Heart right ventricle (tissue), 16 donors: Measurements from ENCODE around the gene MAGI2. TPM values are rescaled to one million over a fixed set of nuclear protein-coding genes. Genes with fewer than 3 reads are reported as not detected.

Source experiments
- ATAC-seq, 8 donors: fragments of 200-7000 bp; cut with Tn5 transposase; one replicate each; pipeline ENCODE4 v1.9.1; 2020; ENCODE audit warnings: mild to moderate bottlenecking in 8 of 8, moderate library complexity in 8 of 8, moderate number of reproducible peaks in 1 of 8
- DNase-seq, 2 donors: peaks; one replicate each; pipeline ENCODE4 v3.0.0-alpha.2; 2020
- H3K27ac ChIP-seq, 10 donors: fragments of 200-600 bp; sonication (generic) in 2 of 10; one replicate each; pipeline versions ENCODE4 v1.5.0 to v1.8.0; 2020 to 2022; ENCODE audit warnings: mild to moderate bottlenecking in 3 of 10
- H3K27me3 ChIP-seq, 7 donors: fragments of 200-600 bp; one replicate each; pipeline ENCODE4 v1.8.0; 2021 to 2022; ENCODE audit warnings: mild to moderate bottlenecking in 2 of 7
- H3K36me3 ChIP-seq, 9 donors: fragments of 200-600 bp; sonication (generic) in 1 of 9; one replicate each; pipeline versions ENCODE4 v1.5.0 to v1.8.0; 2020 to 2022; ENCODE audit warnings: mild to moderate bottlenecking in 2 of 9
- H3K4me1 ChIP-seq, 9 donors: fragments of 200-600 bp; sonication (generic) in 1 of 9; one replicate each; pipeline versions ENCODE4 v1.5.0 to v1.8.0; 2020 to 2022; ENCODE audit warnings: mild to moderate bottlenecking in 4 of 9
- H3K4me3 ChIP-seq, 10 donors: fragments of 200-600 bp; sonication (generic) in 2 of 10; one replicate each; pipeline versions ENCODE4 v1.5.0 to v1.8.0; 2020 to 2022; ENCODE audit warnings: mild to moderate bottlenecking in 7 of 10, moderate library complexity in 2 of 10
- H3K9me3 ChIP-seq, 11 donors: fragments of 200-600 bp in 10 of 11; sonication (generic) in 2 of 11; one replicate each; pipeline versions ENCODE4 v1.5.0 to v1.8.0; 2013 to 2022; ENCODE audit warnings: mild to moderate bottlenecking in 2 of 11, control low read depth in 1 of 11, moderate library complexity in 1 of 11
- WGBS, 2 donors: extraction: QIAGEN DNeasy Blood & Tissue Kit; methylation state at CpG; one replicate each; pipeline ENCODE4 v1.1.7; 2013; ENCODE audit warnings: inconsistent platforms in 1 of 2; 5-methylcytosine and 5-hydroxymethylcytosine counted together
- intact Hi-C, 10 donors: fragments of 100-400 bp; cut with DNase I; formaldehyde crosslinking; loops; one replicate each; pipeline versions ENCODE4 v1.11.1 to v1.14.2; 2022
- polyA plus RNA-seq, 2 donors: library from polyadenylated mRNA; stranded (reverse); fragments of 200-250 nt; gene quantifications; one replicate each; pipeline ENCODE4 v1.2.3, GENCODE V29; 2013
- total RNA-seq, 10 donors: library from RNA; stranded (reverse); fragmentation: NEBNext Ultra II Directional in 3 of 10; extraction: Animal tissue kit (Norgen Biotek cat#: 25700) in 3 of 10; gene quantifications; one replicate each; pipeline versions ENCODE4 v1.2.1 to v1.2.4, GENCODE V29; 2021 to 2023
- TF ChIP-seq, protein P1 (sequence below), 9 donors: fragments of 200-600 bp; sonication (generic) in 2 of 9; IDR thresholded peaks; one replicate each; pipeline versions ENCODE4 v1.5.0 to v1.8.0; 2021 to 2022; ENCODE audit warnings: antibody characterized with exemption in 9 of 9, mild to moderate bottlenecking in 5 of 9, moderate library complexity in 1 of 9
- donor health status: Arrhythmogenic right ventricular cardiomyopathy.
- donor health status: ischemic (EF 13 %, LVEDD 7.1; RV severe dilation, severe dysfunction).
- donor health status: healthy with polysubstance abuse.
- donor health status: DM: no; HTN: yes; CAD: no.
- donor health status: DM: no; HTN: no; CAD: no.
- donor health status: ischemic (EF 25% LVEDD 6.9; RV normal size, moderate dysfunction).
- donor health status: ischemic (EF 25% LVEDD 5.7; RV mildly dilated, moderate dysfunction).
- donor health status: healthy.
- donor health status: DM: yes; HTN: yes; CAD: no.
- donor health status: Ischemic cardiomyopathy.
- donor health status: ischemic (EF 35%, LVEDD 5.7; RV mildly dilated, moderate dysfunction).
- donor health status: nonischemic (EF 11% LVEDD 7.7; RV severe dilation, severe dysfunction).
- donor health status: DM: yes; HTN: yes; CAD: no.
- donor health status: PGD.
- donor health status: ischemic (EF 29% LVEDD 5.4; RV normal size, mild dysfunction).
- donor health status: nonischemic (EF 23%, LVEDD 6.1; RV moderate dilation, normal function).

The MAGI2 gene
- total and polyA plus RNA-seq, 12 donors, result 0.83 to 6.0 (median 4.1) TPM

DNA sequence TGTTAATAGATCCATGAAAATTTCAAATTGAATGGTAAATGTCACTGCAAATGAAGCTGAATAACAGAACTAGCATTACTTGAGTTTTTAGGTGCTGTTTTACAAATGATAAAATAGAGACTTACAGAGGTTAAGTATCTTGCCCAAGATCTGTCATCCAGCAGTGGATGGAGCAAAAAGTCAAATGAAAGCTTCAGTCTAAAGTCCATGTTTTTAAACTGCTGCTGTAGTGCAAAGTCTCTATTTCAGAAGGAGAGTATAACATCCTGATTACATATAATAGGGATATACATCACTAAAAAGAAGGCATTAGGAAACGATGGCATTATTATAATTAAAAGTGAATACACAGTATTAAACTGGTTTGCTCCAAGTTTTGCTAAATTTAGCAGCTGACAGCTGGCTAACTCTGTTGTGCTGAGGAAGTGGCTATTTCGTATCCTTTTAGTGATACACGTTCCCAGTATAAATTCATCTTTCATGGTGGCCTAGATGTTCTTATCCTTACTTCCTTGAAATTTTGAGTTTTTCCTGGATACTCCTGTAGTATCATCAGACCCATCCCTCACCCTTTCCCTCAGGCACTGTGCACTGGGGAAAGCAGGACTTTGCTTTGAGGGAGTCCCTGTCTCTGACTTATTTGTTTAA lies 603.2 kb downstream of the MAGI2 start:
- intact Hi-C loops, result no loop called here
- DNase-seq (no peak), ATAC-seq (no peak)
- Histone ChIP-seq H3K4me3 (no peak overlapping the region), H3K36me3 (no peaks in the 10 kb centered on the region), H3K27ac (no peak overlapping the region), H3K9me3 (peaks cover 0 to 5% (median 0%) of the 10 kb centered on the region in 11 donors), H3K4me1 (peaks cover 0 to 14% (median 0%) of the 10 kb centered on the region in 9 donors), H3K27me3 (no peaks in the 10 kb centered on the region)
- WGBS, 2 donors, result 18 to 20% methylated on average over 3 of the region's 3 CpGs
- TF ChIP-seq, protein P1, sequence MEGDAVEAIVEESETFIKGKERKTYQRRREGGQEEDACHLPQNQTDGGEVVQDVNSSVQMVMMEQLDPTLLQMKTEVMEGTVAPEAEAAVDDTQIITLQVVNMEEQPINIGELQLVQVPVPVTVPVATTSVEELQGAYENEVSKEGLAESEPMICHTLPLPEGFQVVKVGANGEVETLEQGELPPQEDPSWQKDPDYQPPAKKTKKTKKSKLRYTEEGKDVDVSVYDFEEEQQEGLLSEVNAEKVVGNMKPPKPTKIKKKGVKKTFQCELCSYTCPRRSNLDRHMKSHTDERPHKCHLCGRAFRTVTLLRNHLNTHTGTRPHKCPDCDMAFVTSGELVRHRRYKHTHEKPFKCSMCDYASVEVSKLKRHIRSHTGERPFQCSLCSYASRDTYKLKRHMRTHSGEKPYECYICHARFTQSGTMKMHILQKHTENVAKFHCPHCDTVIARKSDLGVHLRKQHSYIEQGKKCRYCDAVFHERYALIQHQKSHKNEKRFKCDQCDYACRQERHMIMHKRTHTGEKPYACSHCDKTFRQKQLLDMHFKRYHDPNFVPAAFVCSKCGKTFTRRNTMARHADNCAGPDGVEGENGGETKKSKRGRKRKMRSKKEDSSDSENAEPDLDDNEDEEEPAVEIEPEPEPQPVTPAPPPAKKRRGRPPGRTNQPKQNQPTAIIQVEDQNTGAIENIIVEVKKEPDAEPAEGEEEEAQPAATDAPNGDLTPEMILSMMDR (IDR thresholded peaks at IDR 0.05), result no peak

DNA sequence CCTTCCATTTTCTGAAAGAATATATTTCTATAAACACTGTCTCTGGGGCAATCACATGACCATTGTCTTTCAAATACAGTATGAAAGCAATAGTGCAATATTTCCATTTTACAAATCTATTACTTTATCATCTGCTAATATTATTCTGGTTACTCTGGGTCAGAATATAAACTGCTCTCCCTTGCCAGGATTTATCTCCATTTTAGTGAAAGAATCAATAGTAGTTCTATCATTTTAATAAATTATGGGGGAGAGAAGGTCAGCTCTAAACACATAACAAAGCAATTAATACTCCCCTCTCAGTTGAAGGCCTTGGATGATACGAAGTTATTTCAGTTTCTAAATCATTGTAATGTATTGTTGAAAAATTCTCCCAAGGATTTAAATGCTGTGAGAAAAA lies 608.3 kb downstream of the MAGI2 start:
- TF ChIP-seq, protein P1 (IDR thresholded peaks at IDR 0.05), result no peak
- intact Hi-C loops, result loop anchor here in 1 of 10 donors (5.0 kb wide), 1 partner anchor 297 kb away; no protein-coding TSS in a partner anchor
- Histone ChIP-seq H3K4me3 (no peak overlapping the region), H3K36me3 (no peaks in the 10 kb centered on the region), H3K27ac (no peak overlapping the region), H3K9me3 (no peaks in the 10 kb centered on the region), H3K4me1 (peaks cover 0 to 5% (median 0%) of the 10 kb centered on the region in 9 donors), H3K27me3 (no peaks in the 10 kb centered on the region)
- DNase-seq, result no peak
- no peak for ATAC-seq
- 52 to 70% methylated on average over 1 of the region's 1 CpG for WGBS, 2 donors

DNA sequence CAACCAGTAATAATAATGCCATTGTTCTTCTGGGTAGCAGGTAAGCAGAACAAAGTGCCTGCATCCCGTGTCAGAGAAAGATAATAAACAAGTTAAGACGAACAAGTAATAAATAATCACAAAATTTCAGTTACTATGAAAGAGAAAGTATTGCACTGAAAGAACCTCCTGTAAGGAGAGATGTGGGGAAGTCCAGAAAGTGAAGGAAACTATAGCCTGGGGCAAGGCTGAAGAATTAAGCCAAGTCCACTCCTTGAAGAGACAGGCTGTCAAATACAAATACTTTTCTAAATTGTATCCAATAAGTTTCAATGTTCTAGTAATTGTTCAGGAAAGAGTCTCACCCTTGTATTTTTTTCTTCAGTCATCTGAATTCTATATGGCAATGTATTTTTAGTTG lies 611.4 kb downstream of the MAGI2 start:
- no peaks in the 10 kb centered on the region for H3K27me3 ChIP-seq
- H3K36me3 ChIP-seq, result no peaks in the 10 kb centered on the region
- no peak overlapping the region for H3K27ac ChIP-seq
- H3K9me3 ChIP-seq, result peaks cover 0 to 6% (median 0%) of the 10 kb centered on the region in 11 donors
- 41 to 87% methylated on average over 2 of the region's 2 CpGs for WGBS, 2 donors
- TF ChIP-seq, protein P1 (IDR thresholded peaks at IDR 0.05), result no peak
- DNase-seq, result no peak
- no peak for ATAC-seq
- no peak overlapping the region for H3K4me3 ChIP-seq
- intact Hi-C loops, result no loop called here
- H3K4me1 ChIP-seq, result no peaks in the 10 kb centered on the region

DNA sequence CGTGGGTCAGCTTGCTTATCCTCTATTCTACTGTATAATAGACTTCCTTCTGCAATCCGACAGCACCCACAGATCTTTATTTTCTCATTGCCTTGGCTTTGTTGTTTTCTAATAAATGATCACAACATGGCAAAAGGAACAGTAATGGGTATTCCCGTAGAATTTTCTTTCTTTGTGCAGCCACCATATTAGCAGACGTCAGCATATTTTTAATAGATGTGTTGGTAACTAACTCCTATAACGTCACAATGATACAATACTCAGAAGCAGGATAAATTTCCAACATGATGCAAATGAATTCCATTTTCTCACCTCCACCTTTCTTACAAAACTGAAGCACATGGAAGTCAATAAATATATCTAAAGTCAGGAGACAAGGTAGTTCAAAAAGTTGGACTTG lies 617.6 kb downstream of the MAGI2 start:
- intact Hi-C loops, result no loop called here
- no peak for ATAC-seq
- 86 to 90% methylated on average over 5 of the region's 5 CpGs for WGBS, 2 donors
- Histone ChIP-seq H3K36me3 (no peaks in the 10 kb centered on the region), H3K27me3 (no peaks in the 10 kb centered on the region), H3K27ac (no peak overlapping the region), H3K9me3 (peaks cover 0 to 16% (median 0%) of the 10 kb centered on the region in 11 donors), H3K4me3 (no peak overlapping the region), H3K4me1 (no peaks in the 10 kb centered on the region)
- no peak for DNase-seq
- TF ChIP-seq, protein P1 (IDR thresholded peaks at IDR 0.05), result no peak
